HG02943 (cell line): ENCODE measurements around the gene TEKT5.
"Not testable (repeated sequence)": the region's sequence is repeated elsewhere in the genome, so short reads cannot be mapped to it uniquely, and the experiment has no call there.

Experiments
- ATAC-seq: cut with Tn5 transposase; IDR thresholded peaks from one replicate; pipeline ENCODE4 v1.9.1; 2021; ENCODE audit warnings: mild to moderate bottlenecking, low read depth, moderate library complexity; ENCODE audit not compliant: unreplicated experiment

Gene TEKT5

DNA sequence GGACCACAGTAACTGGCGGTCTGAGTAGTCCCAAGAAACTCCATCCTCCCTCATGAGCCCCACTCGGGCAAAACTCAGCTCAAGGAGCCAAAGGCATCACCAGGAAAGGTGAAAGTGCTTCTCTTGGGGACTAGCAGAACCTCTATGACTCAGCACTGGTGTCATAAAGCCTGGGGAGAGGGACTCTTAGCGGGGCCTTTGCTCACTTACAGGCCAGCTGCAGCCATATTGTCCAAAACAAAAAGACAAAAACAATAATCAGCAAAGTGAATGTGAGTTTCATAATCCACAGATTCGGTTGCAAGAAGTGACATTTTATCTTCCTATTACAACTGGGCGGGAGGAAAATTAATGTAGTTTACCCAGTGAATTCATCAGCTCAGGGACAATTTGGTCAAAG, at the start of gene TEKT5:
TEKT5 (minus strand) TSS at position 101 of the 400 bp plus-strand sequence; CDS start at position 44, 57 bp downstream.
- no peak for ATAC-seq

DNA sequence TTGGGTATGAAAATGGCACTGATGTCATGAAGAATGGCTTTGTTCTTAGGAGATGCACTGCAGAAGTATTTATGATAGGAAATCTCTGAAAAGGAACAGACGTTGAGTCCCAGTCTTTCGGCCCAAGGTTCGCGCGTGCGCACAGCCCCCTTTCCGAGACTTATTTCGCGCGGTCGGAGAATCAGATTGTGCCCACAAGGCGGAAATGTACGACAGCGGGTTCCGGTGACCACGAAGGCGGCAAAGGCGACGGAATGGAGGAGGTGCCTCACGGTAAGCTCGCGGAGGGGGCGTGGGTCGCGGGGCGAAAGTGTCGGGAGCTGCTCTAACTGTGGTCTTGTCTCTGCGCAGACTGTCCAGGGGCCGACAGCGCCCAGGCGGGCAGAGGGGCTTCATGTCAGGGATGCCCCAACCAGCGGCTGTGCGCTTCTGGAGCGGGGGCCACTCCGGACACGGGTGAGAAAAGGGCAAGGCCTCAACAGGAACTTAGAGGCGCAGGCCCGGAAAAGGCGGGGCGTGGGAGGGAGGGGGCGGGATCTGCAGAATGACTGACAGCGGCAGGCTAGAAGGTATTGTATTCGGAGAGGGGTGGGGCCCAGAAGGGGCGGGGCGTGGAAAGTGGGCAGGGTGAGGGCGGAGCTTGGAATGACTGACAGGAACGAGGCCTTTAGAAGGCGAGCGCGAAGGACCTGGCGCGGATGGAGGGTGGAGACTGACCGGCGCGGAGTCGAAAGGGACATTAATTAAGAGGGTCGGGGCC, 49.1 kb upstream of the TEKT5 start, which contains the start of gene NUBP1:
NUBP1 (plus strand) TSS at position 233 of the 760 bp plus-strand sequence; CDS start at position 255, 22 bp downstream.
- ATAC-seq: peak; percentile 77

DNA sequence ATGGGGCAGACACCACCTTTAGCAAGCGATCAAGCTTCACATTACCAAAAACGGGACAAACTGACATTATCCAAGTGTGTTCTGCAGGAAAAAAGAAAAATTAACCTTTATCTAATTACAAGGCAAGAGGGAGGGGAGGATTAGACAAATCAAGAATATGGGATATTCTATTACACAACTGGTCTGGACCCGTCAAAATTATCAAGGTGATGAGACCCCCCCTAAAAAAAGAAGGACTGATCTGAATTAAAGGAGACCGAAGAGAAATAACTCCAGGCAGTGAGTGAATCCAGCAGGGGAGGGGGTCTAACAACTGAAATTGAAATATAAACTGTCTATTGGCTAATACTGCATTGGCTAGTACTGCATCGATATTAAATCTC, 48.5 kb upstream of the TEKT5 start:
- no peak for ATAC-seq

DNA sequence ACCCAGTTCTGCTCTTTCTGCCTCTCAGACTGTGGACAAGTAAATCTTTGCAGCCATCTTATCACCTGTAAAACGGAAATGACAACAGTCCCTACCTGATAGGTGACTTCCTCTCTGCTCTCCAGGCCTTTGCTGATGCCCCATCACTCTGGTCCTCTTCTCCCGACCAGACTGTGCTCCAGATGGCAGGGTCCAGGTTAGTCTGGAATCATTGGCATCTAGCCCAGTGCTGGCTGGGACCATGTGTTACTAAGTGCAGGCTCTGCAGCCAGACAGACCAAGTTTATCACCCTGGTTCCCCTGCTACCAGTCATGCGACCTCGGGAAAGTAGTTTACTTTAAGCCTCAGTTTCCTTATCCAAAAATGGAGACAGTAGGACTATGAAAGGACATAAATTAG, 47.1 kb upstream of the TEKT5 start:
- ATAC-seq: no peak

DNA sequence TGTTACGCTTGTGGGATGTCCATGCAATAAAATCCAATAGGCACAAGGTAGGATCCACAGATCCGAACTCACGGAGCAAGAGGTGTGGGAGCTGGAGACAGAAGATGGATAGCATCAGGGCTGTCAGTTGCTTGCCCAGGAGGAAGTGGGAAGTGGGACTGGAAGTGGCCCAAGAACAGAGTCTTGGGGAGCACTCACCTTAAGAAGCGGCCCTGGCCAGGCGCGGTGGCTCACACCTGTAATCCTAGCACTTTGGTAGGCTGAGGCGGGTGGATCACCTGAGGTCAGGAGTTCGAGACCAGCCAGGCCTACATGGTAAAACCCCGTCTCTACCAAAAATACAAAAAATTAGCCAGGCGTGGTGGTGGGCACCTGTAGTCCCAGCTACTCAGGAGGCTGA, 46.5 kb upstream of the TEKT5 start:
- not testable (repeated sequence) for ATAC-seq

DNA sequence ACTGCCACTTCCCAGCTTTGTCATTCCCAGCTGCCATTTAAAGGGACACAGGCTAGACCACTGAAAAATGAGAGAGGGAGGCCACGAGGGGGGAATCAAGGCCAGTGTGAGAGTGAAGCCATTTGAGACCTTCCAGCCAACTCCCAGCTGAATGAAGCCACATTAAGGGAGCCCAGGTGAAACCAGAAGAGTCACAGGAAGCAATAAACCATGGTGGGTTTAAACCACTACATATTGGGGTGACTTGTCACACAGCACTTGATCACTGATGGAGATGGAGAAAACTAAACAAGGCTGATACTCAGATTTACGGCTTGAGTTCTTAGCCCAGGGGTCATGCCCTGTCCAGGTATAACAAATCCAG, 46.1 kb upstream of the TEKT5 start:
- no peak for ATAC-seq

DNA sequence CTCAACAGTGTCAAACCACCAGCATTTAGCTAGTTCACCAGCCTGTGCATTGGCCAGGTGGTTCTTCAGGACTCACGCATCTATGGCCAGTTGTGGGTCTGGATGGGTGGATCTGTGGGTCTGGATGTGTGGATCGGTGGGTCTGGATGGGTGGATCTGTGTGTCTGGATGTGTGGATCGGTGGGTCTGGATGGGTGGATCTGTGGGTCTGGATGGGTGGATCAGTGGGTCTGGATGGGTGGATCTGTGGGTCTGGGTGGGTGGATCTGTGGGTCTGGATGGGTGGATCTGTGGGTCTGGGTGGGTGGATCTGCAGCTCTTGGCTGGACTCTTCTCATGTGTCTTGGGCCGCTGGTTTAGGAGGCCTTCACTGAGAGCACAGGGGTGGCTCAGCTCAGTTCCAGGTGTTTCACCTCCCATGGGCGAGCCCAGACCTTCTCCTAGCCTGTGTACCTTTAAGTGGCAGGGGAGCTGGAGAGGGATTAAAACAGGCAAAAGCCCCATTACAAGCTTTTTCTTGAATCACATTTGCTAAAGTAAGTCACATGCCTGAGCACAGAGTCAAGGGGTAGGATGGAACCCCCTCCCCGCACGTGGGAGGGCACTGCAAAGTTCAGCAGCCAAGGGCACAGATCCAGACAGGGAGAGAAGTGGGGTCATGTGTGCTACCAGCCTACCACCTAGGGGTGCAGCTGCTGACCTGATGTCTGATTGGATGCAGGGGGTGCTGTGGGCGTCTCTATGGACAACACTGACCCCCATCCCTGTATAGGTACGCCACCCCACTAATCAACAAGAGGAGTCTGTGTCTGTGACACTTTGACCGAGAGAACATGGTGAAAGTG, 45.5 kb upstream of the TEKT5 start:
- no peak for ATAC-seq

DNA sequence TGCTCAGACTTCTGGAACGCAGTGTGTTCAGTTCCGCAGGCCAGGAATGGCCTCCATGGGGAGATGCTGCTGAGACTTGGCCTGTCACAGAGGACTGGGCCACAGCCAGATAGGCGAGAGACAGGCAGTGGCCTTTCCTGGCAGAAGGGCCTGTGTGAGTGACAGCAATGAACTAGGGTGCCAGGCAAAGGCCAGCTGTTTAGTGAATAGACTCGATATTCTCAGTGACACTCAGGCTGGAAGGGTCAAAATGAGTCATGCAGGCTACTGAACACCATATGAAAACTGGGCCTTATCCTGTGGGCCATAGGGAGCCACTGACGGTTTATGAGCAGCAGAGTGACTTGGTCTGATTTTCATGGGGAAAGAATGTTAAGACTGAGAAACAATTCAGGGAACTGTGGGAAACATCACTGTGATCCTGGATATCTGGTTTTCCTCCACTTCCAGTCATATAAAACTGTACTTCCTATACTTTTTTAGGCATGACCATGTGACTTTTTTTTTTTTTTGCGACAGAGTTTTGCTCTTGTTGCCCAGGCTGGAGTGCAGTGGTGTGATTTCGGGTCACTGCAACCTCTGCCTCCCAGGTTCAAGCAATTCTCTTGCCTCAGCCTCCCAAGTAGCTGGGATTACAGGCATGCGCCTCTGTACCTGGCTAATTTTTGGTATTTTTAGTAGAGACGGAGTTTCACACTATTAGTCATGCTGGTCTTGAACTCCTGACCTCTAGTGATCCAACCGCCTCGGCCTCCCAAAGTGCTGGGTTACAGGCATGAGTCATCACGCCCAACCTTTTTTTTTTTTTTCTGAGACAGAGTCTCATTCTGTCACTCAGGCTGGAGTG, 43.7 kb upstream of the TEKT5 start:
- ATAC-seq: peak; percentile 64

DNA sequence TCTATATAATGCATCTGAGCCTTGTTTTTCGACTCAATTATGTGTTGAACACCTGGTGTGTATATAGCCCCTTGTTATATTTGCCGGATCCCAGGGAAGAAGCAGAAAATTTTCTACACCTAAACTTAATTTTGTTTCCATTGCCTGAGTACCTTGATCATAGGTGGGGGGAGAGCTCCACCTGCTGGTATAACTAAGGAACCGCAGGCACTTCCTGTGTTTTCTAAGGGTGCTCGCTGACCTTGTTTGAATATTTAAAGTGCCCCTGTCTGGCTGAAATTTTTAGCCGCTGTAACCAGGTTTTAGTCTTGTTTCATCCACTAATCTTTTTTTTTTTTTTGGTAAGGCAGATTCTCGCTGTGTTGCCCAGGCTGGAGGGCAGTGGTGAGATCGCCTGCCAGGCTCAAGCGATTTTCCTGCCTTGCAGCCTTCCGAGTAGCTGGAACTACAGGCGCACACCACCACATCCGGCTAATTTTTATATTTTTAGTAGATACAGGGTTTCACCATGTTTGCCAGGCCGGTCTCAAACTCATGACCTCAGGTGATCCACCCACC, 42.4 kb upstream of the TEKT5 start:
- ATAC-seq: no peak

DNA sequence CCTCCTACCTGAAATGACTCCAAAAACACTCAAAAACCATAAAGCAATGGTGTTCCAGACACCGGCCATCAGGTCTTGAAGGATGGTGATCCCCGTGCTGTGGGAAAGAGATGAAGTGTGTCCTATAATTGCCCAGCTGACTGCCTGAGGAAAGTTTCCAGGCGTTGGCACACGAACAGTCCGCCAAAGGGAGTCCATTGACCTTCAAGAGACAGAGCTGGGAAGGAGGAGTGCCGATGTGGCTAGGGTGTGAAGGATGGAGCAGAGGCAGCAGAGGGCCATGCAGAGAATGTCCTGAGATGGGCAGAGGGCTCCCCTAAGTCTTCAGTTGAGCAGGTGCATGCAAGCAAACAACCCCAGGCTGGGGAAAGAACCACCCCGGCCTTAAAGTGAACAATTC, 37.1 kb upstream of the TEKT5 start:
- no peak for ATAC-seq

DNA sequence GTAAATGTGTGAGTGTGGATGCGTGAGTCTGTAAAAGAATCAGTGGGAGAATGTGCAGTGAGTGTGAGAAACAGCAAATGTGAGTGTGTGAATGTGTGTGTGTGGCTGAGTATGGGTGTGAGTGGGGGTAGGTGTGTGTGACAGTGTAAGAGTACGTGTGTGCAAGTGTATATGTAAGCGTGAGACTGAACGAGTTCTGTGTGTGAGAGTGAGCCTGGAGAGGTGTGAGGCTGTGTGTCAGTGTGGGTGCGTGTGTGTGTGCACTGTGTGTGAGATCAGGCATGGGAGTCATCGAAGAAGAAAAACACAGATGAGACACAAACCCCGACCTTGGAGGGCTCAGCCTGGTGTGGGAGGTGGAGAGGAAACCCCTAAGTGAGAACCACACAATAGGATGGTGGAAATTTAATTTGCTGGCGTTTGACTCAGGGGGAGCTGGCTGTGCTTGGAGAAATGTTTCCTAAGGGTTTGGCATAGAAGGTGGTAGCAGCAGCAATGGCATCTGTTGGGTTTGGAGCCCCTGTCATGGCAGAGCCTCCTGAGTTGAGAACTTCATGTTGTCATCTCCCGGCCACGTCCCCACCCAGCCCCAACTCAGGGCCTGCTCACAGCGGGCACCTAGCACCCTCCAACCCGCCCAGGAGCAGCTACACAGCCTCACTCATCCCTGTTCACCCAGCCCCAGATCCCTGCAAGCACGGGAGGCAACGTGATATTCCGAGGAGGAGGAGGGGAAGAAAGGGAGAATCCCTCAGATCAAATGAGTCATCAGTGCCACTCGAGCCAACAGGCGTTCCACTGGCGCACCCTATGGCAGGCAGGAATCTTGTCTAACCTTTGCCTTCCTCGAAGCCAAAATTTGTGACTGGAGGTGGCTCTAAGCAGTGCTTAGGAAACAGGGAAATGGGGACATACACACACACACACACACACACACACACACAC, 34.6 kb upstream of the TEKT5 start:
- ATAC-seq: no peak

DNA sequence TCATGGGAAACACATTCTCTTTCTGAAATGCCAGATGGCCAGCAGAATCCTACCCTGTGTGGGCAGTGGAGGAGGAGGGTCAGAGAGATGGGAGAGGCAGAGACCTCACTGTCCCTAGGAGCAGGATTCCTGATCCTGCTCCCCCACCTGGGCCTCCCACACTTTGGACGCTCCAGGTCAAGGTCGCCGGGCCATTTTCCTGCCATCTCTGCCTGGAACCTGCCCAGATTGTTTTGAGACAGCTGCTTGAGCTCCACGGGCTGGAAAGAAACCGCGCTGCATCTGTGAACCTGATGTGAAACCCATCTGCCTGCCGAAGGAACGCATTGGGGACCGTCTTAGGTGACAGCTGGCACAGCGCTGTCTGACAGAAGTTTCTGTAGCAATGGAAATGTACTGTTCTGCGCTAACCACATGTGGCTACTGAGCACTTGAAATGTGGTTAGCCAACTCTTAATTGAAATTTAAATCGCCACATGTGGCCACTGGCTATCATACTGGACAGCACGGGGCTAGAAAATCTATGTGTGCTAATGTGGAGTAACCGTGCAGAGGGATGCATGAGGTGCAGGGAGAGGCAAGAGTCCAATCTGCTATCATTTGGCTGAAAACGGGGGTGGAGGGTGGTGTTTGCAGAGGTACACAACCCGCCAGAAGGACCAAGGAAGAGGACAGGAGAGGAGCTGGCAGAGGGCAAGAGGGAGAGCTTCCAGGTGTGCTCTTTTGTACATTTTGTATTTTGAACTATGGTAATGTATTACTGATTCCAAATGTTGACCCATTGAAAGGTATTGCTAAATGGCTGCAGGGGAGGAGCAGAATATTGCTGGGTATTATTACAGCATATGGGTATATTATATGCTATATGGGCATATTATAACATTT, 33.5 kb upstream of the TEKT5 start:
- no peak for ATAC-seq

DNA sequence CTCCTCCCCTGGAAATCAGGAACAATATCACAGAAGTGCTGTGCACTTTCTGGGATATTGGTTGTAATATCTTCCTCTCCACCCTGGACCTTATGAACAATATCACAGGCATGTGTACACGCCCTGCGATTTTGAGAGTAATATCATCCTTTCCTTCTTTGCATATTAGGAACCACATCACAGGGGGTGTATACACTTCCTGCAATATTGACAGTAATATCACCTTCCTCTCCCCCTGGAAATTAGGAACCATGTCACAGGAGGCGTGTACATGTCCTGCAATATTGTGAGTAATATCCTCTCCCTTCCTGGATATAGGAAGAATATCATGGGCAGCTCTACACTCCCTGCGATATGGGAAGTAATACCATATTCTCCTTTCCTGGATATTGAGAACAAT, 14.2 kb upstream of the TEKT5 start:
- no peak for ATAC-seq

DNA sequence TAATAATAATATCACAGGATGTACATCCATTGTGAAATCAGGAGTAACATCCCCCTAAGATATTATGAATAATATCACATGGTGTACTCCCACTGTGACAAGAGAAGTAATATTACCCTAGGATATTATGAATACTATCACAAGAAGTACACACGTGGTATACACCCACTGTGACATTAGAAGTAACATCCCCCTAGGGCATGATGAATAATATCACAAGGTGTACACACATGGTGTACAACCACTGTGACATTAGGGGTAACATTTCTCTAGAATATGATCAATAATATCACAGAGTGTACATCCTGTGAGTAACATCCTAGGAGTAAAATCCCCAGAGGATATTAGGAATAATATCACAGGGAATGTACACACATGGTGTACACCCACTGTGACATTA, 5.0 kb upstream of the TEKT5 start:
- ATAC-seq: no peak

DNA sequence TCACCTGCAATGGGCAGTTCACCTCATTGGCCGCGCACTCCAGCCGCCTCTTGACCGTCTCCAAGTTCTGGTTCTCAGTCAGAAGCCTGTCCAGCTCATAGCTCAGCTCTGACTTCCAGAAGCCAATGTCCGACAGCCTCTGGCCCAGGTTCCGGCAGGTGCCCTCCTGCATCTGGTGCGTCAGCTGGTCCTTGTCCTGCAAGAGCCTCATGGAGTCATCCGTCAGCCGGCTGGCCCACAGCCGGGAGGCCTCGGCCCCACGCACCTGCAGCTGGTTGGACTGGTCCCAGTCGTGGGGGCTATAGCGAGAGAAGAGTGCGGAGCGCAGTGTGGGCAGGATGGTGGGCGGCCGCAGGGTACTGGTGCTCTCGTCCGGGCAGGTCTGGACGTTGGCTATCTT, 424 bp downstream of the TEKT5 start:
- no peak for ATAC-seq

DNA sequence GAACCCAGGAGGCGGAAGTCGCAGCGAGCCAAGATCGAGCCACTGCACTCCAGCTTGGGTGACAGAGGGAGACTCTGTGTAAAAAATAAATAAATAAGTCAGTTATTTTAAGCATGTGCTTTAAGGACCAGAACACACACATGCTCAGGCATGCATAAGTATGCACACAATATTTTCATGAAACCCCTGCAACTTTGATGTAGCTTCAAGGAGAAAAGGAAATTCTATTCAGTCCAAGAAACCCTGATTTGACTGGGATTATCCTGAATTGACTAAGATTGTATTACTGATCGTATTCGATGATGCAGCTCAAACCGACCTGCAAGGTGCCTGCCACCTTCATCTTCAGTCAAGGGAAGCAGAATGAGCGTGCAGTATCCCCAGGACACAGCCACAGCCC, 841 bp downstream of the TEKT5 start:
- ATAC-seq: no peak

DNA sequence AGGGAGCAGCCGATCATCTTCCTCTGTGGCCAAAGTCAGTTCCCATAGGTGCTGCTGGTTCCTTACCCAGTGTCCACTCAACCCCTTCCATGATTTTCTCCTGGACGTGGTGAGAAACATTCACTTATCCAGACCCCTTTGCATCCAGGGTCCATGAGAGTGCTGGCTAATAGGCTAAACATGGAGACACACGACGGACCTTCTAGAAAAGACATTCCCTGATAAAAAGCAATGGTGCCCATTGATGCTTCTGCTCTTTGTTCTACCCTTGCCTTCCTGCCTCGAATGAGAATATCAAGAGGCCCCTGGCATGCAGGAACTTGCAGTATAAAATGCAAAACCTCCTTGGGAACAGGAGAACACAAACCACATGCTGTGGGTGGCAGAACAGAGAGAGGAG, 2.3 kb downstream of the TEKT5 start:
- no peak for ATAC-seq

DNA sequence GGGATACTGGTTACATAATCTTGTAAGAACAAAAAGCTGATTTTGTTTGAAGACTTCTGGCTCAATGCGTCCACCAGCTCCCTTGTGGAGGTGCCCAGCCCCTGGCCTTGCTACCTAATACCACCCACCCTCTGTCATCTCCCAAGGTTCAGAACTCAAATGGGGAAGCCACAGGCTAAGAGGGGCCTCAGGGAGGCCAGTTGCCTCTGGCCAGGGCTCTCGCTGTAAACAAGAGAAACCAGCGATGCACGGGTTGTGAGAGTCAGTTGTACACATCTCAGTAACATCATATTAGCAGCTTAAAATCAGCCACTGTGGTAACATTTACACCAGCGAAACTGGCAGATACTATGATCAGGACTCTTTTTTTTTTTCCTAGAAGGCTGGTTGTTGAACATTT, 6.0 kb downstream of the TEKT5 start:
- ATAC-seq: no peak

DNA sequence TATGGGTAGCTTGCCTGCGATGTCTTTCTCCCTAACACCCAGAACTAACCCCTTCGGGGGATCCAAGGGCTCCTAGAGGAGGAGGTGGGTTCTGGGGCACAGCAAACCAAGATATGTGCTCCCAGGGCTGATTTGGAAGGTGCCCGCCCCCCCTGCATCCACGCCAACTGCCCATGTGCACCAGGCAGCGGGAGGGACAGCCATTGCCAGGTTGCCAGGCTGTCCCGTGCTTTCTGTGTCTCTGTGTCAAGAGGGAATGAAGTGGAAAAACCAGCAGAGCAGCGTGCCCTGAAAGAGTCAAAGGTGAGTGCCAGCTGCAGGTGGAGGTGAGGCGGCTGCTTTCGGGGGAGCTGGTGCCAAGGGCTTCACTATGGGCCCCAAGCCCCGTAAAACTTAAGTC, 6.4 kb downstream of the TEKT5 start:
- no peak for ATAC-seq
